Measurements from ENCODE around the gene R3HDM1.
"Not testable (repeated sequence)": the region's sequence is repeated elsewhere in the genome, so short reads cannot be mapped to it uniquely, and the experiment has no call there.

The R3HDM1 gene

GRCh38 chr2:135531231-135532197 is at the start of gene R3HDM1:
Gene R3HDM1 (plus strand): TSS chr2:135531484. CDS start chr2:135604846, 73,362 bp downstream.
- peak; percentile 100 for DNase-seq (ENCODE audit: low read depth)
- H3K4me3 ChIP-seq (ENCODE audit: low read length) = peak within 1 kb of the TSS; percentile 79
- no peak for TF ChIP-seq CTCF (IDR thresholded peaks at IDR 0.05; ENCODE audit: insufficient read depth, low read depth, low read length, missing control alignments)

- no peak overlapping the region for H3K4me3 ChIP-seq (ENCODE audit: low read length)
- TF ChIP-seq CTCF (IDR thresholded peaks at IDR 0.05; ENCODE audit: insufficient read depth, low read depth, low read length, missing control alignments) = no peak
- DNase-seq (ENCODE audit: low read depth) = no peak
Observed at GRCh38 chr2:135485441-135485840, 45.8 kb upstream of the R3HDM1 start.

- no peak overlapping the region for H3K4me3 ChIP-seq (ENCODE audit: low read length)
- DNase-seq (ENCODE audit: low read depth) = no peak
- TF ChIP-seq CTCF (IDR thresholded peaks at IDR 0.05; ENCODE audit: insufficient read depth, low read depth, low read length, missing control alignments) = no peak
Observed at GRCh38 chr2:135490376-135490775, 40.9 kb upstream of the R3HDM1 start.

- peak; percentile 18 for DNase-seq (ENCODE audit: low read depth)
- H3K4me3 ChIP-seq (ENCODE audit: low read length) = no peak overlapping the region
- TF ChIP-seq CTCF (IDR thresholded peaks at IDR 0.05; ENCODE audit: insufficient read depth, low read depth, low read length, missing control alignments) = no peak
Observed at GRCh38 chr2:135494503-135494902, 36.8 kb upstream of the R3HDM1 start.

GRCh38 chr2:135494917-135495316 is 36.4 kb upstream of the R3HDM1 start:
- DNase-seq (ENCODE audit: low read depth) = no peak
- H3K4me3 ChIP-seq (ENCODE audit: low read length) = no peak overlapping the region
- no peak for TF ChIP-seq CTCF (IDR thresholded peaks at IDR 0.05; ENCODE audit: insufficient read depth, low read depth, low read length, missing control alignments)

- not testable (repeated sequence) for DNase-seq (ENCODE audit: low read depth); H3K4me3 ChIP-seq (ENCODE audit: low read length)
Observed at GRCh38 chr2:135498588-135498987, 32.7 kb upstream of the R3HDM1 start.

- DNase-seq (ENCODE audit: low read depth) = no peak
- no peak overlapping the region for H3K4me3 ChIP-seq (ENCODE audit: low read length)
- no peak for TF ChIP-seq CTCF (IDR thresholded peaks at IDR 0.05; ENCODE audit: insufficient read depth, low read depth, low read length, missing control alignments)
Observed at GRCh38 chr2:135504811-135505210, 26.5 kb upstream of the R3HDM1 start.

Data from epithelial cell of esophagus (primary cell).